Measurements from ENCODE around the gene FCRL3.

Gene FCRL3

DNA sequence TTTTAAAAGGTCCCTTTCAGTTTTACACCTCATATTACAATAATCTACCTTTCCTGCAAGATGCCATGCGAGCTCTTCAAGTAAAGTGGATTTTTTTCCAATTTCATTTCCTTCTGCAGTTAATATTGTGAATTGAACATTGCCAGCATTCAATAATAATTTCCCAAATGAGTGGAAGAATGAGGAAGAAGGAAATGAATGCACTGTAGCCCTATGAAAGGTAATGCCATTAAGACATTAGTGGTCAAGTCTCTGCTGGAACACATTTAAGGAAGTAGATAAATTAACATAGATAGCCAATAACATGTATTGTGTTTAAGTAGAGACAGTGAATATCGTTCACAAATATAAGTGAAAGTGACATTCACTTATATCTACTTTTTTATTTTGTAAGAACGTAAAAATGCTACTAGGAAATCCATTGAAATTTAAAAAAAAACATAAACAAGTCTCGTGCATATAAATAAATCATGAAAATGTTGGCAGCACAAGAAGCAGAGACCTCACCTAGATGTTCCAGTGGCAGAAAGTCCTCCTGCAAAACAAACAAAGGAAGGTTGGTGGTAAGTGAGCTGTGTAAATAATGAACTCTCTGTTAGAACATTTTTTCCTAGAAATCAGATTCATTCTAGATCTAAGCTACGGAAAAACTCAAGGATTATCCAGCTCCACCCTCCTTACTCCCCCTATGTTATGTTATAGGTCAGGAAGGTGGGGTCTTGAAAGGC, 17.7 kb downstream of the FCRL3 start:
- DNase-seq: no peak

DNA sequence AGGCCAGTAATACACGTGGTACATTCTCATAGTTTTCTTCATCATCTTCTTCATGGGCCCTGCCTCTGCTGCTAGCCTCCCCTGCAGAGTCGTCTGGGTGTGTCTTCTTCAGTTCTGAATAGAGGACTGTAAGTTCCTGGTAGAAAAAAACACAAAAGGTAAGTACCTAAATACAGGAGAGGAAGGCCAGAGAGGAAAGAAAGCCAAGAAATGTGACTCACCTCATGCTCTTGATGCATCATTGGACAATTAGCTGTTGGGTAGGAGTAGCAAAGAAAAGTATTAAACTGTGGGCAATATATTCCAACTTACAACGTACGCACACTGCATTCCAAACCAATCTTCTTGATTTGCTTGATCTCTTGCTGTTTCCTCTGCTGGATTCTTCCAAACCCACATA, 21.8 kb downstream of the FCRL3 start:
- no peak for DNase-seq

DNA sequence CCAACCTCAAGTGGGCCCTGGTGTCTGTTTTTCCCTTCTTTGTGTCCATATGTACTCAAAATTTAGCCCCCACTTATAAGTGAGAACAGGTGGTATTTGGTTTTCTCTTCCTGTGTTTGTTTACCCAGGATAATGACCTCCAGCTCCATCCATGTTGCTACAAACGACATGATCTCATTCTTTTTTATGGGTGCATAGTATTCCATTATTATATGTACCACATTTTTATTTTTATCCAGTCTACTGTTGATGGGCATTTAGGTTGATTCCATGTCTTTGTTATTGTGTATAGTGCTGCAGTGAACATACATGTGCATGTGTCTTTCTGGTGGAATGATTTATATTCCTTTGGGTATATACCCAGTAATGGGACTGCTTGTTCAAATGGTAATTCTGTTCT, 27.6 kb downstream of the FCRL3 start:
- DNase-seq: no peak

DNA sequence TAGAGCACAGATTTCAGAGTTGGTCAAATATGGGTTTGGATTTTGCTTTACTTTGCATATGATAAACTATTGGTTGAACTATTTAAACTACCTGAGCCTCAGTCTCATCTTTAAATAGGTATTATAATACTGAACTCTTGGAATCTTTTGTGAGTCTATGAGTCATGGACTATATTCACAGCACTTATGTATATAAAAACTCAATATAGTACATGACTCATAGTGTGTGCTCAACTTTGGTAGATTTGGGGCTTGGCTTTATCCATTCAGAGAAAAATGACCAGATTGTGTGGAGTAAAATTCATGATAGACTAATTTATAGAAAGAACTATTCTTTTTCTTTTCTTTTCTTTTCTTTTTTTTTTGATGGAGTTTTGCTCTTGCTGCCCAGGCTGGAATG, 28.7 kb downstream of the FCRL3 start:
- no peak for DNase-seq

DNA sequence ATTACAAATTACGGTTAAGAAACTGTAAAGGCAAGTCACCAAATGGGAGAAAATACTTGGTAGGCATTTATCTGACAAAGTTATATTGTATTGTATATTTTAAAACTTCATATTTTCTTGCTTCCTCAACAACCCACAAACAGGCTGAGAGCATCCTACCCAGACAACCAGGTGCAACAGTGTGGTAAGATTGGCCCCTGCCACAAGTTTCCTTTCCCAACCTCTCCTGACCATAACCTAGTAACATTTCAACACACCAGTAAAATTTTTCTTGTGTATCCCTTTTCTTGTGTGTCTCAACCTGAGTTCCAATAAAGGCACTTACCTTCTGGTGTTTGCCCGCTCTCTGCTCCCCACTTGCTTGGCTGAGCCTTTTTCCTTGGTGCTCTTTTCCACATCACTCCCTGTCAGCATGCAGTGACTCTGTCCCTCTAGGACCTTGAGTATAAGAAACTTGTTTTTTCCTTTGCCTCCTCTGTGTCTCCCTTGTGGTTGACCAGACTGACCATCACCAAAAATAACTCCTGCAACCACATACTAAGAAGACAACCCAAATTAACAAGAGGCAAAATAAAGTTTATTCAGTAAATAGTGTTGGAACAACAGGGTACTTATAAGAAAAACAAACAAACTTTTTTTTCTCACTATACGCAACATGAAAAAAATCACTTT, 40.9 kb downstream of the FCRL3 start:
- DNase-seq: no peak

DNA sequence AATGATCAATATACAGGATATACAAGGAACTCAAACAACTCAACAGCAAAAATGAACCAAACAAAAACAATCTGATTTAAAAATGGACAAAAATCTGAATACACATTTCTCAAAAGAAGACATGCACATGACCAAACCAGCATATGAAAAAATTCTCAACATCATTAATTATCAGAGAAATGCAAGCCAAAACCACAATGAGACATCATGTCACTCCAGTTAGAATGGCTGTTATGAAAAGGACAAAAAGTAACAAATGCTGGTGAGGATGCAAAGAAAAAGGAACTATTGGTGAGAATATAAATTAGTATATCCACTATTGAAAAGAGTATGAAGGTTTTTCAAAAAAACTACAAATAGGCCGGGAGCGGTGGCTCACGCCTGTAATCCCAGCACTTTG, 42.0 kb downstream of the FCRL3 start:
- no peak for DNase-seq

DNA sequence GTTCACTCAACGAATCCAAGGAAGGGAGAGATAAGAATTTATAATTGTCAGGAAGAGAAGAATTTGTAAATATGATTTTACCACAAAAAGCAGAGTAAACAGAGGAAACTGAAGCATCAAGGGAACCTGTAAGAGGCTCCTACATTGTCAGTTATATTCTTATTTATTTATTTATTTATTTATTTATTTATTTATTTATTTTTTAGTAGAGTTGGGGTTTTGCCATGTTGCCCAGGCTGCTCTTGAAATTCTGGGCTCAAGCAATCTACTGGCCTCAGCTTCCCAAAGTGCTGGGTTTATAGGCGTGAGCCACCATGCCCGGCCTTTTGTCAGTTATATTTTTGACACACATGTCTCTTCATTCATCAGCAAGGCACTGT, 47.1 kb downstream of the FCRL3 start:
- DNase-seq: no peak

DNA sequence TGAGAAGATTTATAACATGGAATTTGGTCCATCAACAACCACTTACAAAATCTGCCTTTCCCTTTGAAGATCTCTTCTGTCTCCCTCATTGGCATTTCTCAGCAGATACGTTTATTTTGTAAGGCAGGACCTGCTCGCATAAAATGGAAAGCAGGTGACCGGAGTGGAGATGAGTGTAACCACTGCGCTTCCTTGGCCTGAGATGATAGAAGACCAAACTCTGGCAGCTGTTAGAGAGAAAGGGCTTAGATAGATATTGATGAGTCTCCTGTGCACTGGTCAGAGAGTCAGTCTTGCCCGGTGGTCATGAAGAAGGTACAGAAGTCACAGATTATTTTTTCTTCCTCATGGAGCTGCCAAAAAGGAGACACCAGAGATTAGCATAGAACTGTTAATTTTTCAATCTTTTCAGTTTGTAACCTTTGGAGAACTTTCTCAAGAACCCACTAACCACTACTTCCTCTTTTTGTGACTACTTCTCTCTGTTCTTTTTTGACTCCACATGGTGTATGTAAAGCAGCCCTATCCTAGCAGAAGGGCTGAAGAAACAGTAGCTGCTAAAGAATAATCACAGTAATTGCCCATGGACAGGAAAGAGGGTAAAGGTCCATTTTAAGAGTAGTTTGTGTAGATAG, 47.6 kb downstream of the FCRL3 start:
- DNase-seq: no peak

DNA sequence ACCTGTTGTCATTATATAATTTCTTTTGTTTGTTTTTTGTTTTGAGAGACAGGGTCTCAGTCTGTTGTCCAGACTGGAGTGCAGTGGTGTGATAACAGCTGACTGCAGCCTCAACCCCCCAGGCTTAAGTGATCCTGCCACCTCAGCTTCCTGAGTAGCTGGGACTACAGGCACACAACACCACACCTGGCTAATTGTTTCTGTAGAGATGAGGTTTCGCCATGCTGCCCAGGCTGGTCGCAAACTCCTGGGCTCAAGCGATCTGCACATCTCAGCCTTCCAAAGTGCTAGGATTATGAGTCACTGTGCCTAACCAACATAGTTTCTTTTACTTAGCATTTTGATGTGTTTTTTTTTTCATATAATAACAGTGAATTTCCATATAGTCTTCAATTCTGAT, 52.3 kb downstream of the FCRL3 start:
- no peak for DNase-seq

DNA sequence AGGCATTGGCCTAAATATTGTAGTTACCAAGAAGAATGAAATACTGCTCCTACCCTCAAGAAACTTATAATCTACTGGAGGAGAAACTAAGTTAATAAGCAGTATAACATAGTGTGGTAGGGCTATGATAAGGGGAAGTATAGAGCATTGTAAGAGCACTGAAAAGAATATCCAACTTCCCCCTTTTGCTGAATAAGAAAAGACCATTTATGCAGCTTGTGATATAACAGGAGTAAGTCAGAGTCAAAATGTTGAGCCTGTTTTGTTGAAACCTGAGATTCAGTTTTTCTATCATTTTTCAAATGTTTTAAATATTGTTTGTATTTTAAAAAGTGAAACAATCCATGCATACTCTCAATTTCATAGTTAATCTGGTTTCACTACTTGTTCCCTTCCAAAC, 54.4 kb downstream of the FCRL3 start:
- no peak for DNase-seq

DNA sequence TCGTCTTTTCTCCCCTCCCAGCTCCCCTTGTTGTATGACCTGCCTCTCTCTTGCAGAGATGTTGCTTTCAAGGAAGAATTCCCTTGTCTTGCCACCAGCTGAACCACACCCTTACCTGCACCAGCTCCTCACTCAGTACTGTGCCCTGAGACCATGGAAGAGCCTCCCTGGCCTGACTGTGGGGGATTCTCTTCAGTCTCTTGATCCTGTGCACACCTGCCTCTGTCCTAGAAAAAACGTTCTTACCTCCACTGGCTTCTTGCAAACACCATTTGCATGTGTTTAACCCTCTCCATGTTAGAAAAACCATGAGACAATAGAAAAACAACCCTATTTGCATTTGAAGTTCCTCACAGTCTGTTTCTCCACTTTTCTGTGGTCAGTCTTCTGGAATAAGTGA, 59.4 kb downstream of the FCRL3 start:
- no peak for DNase-seq

DNA sequence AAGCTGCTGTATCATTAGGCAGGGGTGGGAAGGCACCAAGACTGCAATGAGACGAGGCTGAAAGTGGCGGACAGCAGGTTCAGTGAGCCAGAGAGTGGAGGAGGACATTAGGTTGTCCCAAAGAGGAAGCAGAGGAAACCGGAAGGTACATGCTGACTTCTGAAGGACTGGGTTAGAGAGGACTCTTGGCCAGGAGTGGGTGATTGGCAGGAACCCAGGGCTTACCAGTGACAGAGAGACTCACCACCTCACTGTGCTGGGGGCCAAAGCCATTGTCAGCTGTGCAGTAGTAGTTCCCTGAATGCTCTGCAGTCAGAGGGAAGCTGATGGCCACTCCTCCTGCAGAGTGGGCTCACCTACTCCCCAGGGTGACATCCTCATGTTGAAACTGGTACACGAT, 60.8 kb downstream of the FCRL3 start:
- no peak for DNase-seq

DNA sequence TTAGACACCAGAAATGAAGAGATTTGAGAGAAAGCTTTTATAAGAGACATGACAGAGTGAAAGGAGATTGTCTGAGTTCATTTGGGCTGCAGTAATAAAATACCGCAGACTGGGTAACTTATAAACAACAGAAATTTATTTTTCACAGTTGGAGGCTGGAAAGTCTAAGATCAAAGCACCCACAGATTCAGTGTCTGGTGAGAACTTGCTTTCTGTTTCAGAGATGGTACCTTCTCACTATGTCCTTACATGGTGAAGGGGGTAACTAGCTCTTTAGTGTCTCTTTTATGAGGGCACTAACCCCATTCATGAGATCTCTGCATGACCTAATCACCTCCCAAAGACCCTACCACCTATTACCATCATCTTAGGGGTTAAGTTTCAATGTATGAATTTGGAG, 71.8 kb downstream of the FCRL3 start:
- no peak for DNase-seq

Data from stimulated activated CD4-positive, alpha-beta T cell treated with anti-CD3 and anti-CD28 coated beads, Interleukin-2, amount 100 ng/mL, for 48 hours (primary cell).